GM19238 (cell line): ENCODE results near the gene ULBP1.
"Not testable (repeated sequence)": the region's sequence is repeated elsewhere in the genome, so short reads cannot be mapped to it uniquely, and the experiment has no call there.

Experiments used
- DNase-seq: peaks from one replicate; pipeline ENCODE4 v3.0.0; 2011; ENCODE audit warnings: low spot score; ENCODE audit not compliant: insufficient read length

ULBP1 gene

GRCh38 chr6:149953390-149953789 lies 10.4 kb upstream of the ULBP1 start:
- DNase-seq: not testable (repeated sequence)

- DNase-seq: not testable (repeated sequence)
Observed at GRCh38 chr6:149953934-149954327, 9.8 kb upstream of the ULBP1 start.

GRCh38 chr6:149954328-149954983 lies 9.3 kb upstream of the ULBP1 start:
- not testable (repeated sequence) for DNase-seq

GRCh38 chr6:149954984-149955653 lies 8.6 kb upstream of the ULBP1 start:
- not testable (repeated sequence) for DNase-seq

- DNase-seq: not testable (repeated sequence)
Observed at GRCh38 chr6:149955654-149956317, 8.0 kb upstream of the ULBP1 start.

GRCh38 chr6:149958124-149958523 lies 5.6 kb upstream of the ULBP1 start:
- not testable (repeated sequence) for DNase-seq

- not testable (repeated sequence) for DNase-seq
Observed at GRCh38 chr6:149959806-149960205, 3.9 kb upstream of the ULBP1 start.

GRCh38 chr6:149960488-149960887 lies 3.3 kb upstream of the ULBP1 start:
- no peak for DNase-seq

- DNase-seq: no peak
Observed at GRCh38 chr6:149961728-149962425, 1.9 kb upstream of the ULBP1 start.

- no peak for DNase-seq
Observed at GRCh38 chr6:149962461-149963211, 1.1 kb upstream of the ULBP1 start.

- no peak for DNase-seq
Observed at GRCh38 chr6:149963212-149963461, 606 bp upstream of the ULBP1 start.

- no peak for DNase-seq
Observed at GRCh38 chr6:149964308-149965193, 808 bp downstream of the ULBP1 start.

GRCh38 chr6:149965194-149966020 lies 1.7 kb downstream of the ULBP1 start:
- DNase-seq: no peak

GRCh38 chr6:149966319-149966718 lies 2.6 kb downstream of the ULBP1 start:
- DNase-seq: not testable (repeated sequence)

GRCh38 chr6:149967591-149967990 lies 3.8 kb downstream of the ULBP1 start:
- DNase-seq: no peak

GRCh38 chr6:149967999-149968398 lies 4.3 kb downstream of the ULBP1 start:
- not testable (repeated sequence) for DNase-seq

- DNase-seq: not testable (repeated sequence)
Observed at GRCh38 chr6:149968909-149969308, 5.2 kb downstream of the ULBP1 start.

- DNase-seq: no peak
Observed at GRCh38 chr6:149969635-149970034, 5.9 kb downstream of the ULBP1 start.

GRCh38 chr6:149974394-149974793 lies 10.7 kb downstream of the ULBP1 start:
- DNase-seq: not testable (repeated sequence)
